H1 (cell line): Measurements from ENCODE around the gene QSOX1.

Experiments used
- CBX5 ChIP-seq: fragments of 300-800, 300-1000 bp; sonication (generic); IDR thresholded peaks from 2 replicates; pipeline ENCODE4 v1.7.1; 2016; ENCODE audit warnings: antibody characterized with exemption, low read length, low read depth
- CEBPB ChIP-seq: IDR thresholded peaks from 2 replicates; pipeline ENCODE4 v1.6.1; 2012; ENCODE audit warnings: low read depth, low read length
- CTBP2 ChIP-seq: IDR thresholded peaks from 2 replicates; pipeline ENCODE4 v1.7.0; 2011; ENCODE audit warnings: borderline replicate concordance, mild to moderate bottlenecking, moderate library complexity, mixed read lengths, low read length; ENCODE audit not compliant: insufficient read depth, insufficient read length
- EP300 ChIP-seq, 2 experiments: IDR thresholded peaks; 1 replicate in 1 of 2; 2 replicates in 1 of 2; pipeline ENCODE4 v1.6.1; 2011 to 2012; ENCODE audit warnings: low read depth in 2 of 2, low read length in 2 of 2, mild to moderate bottlenecking in 2 of 2, borderline replicate concordance in 1 of 2, inconsistent platforms in 1 of 2, moderate library complexity in 1 of 2
- HDAC6 ChIP-seq: IDR thresholded peaks from one replicate; pipeline ENCODE4 v1.7.1; 2012; ENCODE audit warnings: low read depth, mild to moderate bottlenecking, inconsistent platforms, low read length, moderate library complexity
- JUN ChIP-seq: IDR thresholded peaks from 2 replicates; pipeline ENCODE4 v1.6.1; 2011; ENCODE audit warnings: low read depth, mild to moderate bottlenecking, improper control_type of control experiment, low read length
- POU5F1 ChIP-seq: IDR thresholded peaks from 2 replicates; pipeline ENCODE4 v1.6.1; 2011; ENCODE audit warnings: low read depth, mild to moderate bottlenecking, low read length, moderate library complexity
- RNF2 ChIP-seq: fragments of 200-900, 300-1000 bp; sonication (generic); IDR thresholded peaks from 2 replicates; pipeline ENCODE4 v1.7.1; 2016; ENCODE audit warnings: borderline replicate concordance, low read depth, mild to moderate bottlenecking, antibody characterized with exemption, low read length; ENCODE audit not compliant: poor library complexity, severe bottlenecking; ENCODE audit errors: missing control alignments
- SP1 ChIP-seq: IDR thresholded peaks from 2 replicates; pipeline ENCODE4 v1.6.1; 2011; ENCODE audit warnings: low read depth, low read length
- SRF ChIP-seq: IDR thresholded peaks from 2 replicates; pipeline ENCODE4 v1.6.1; 2011; ENCODE audit warnings: mild to moderate bottlenecking, low read depth, low read length, moderate library complexity
- YY1 ChIP-seq: IDR thresholded peaks from 2 replicates; pipeline ENCODE4 v1.6.1; 2011; ENCODE audit warnings: low read depth, mild to moderate bottlenecking, low read length
- ZNF274 ChIP-seq: IDR thresholded peaks from 2 replicates; pipeline ENCODE4 v1.7.0; 2012; ENCODE audit warnings: low read length, borderline replicate concordance; ENCODE audit errors: extremely low read depth
- TF ChIP-seq, protein P1 (sequence below), 3 experiments: IDR thresholded peaks; 1 replicate in 2 of 3; 2 replicates in 1 of 3; pipeline versions ENCODE4 v1.5.1 to v1.6.1; 2011; ENCODE audit warnings: low read length in 3 of 3, mild to moderate bottlenecking in 3 of 3, inconsistent platforms in 2 of 3, low read depth in 1 of 3, moderate library complexity in 1 of 3; ENCODE audit not compliant: insufficient read depth in 1 of 3; ENCODE audit errors: control extremely low read depth in 1 of 3
- TF ChIP-seq, protein P2 (sequence below): IDR thresholded peaks from 2 replicates; pipeline ENCODE4 v1.6.1; 2012; ENCODE audit warnings: inconsistent platforms

DNA sequence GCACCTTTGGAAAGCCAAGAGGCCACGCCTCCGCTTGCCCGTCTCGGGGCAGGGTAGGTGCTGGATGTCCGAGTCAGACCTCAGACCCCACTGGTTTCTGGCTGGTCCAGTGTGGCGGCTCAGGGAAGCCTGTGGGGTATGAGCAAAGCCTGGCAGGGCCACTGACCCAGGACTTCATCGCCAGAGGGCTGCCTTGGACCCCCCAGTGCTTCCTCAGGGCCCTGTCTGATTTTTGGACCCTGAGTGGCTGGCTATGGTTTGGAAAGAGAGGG, 95.8 kb downstream of the QSOX1 start:
- TF ChIP-seq, protein P1, sequence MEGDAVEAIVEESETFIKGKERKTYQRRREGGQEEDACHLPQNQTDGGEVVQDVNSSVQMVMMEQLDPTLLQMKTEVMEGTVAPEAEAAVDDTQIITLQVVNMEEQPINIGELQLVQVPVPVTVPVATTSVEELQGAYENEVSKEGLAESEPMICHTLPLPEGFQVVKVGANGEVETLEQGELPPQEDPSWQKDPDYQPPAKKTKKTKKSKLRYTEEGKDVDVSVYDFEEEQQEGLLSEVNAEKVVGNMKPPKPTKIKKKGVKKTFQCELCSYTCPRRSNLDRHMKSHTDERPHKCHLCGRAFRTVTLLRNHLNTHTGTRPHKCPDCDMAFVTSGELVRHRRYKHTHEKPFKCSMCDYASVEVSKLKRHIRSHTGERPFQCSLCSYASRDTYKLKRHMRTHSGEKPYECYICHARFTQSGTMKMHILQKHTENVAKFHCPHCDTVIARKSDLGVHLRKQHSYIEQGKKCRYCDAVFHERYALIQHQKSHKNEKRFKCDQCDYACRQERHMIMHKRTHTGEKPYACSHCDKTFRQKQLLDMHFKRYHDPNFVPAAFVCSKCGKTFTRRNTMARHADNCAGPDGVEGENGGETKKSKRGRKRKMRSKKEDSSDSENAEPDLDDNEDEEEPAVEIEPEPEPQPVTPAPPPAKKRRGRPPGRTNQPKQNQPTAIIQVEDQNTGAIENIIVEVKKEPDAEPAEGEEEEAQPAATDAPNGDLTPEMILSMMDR (IDR thresholded peaks at IDR 0.05; ENCODE audit: control extremely low read depth in 1 of 3, insufficient read depth in 1 of 3, low read depth in 1 of 3, low read length in 3 of 3), result no peak
- no peak for TF ChIP-seq SP1
- no peak for TF ChIP-seq JUN
- no peak for TF ChIP-seq SRF
- TF ChIP-seq, protein P2, sequence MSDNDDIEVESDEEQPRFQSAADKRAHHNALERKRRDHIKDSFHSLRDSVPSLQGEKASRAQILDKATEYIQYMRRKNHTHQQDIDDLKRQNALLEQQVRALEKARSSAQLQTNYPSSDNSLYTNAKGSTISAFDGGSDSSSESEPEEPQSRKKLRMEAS, result no peak
- TF ChIP-seq CTBP2, result no peak
- no peak for TF ChIP-seq EP300 (IDR thresholded peaks at IDR 0.05; ENCODE audit: borderline replicate concordance in 1 of 2, low read depth in 2 of 2, low read length in 2 of 2)
- TF ChIP-seq YY1, result no peak
- no peak for TF ChIP-seq CEBPB
- no peak for TF ChIP-seq POU5F1
- TF ChIP-seq CBX5, result no peak
- no peak for TF ChIP-seq RNF2
- TF ChIP-seq HDAC6, result no peak
- TF ChIP-seq ZNF274, result no peak
